GM18907 (cell line): ENCODE data around the gene SLC9A3.

Experiments used
- ATAC-seq: cut with Tn5 transposase; IDR thresholded peaks from one replicate; pipeline ENCODE4 v1.9.1; 2021; ENCODE audit warnings: mild to moderate bottlenecking, moderate library complexity; ENCODE audit not compliant: unreplicated experiment

SLC9A3 gene

GRCh38 chr5:527646-528628, 3.7 kb upstream of the SLC9A3 start:
- ATAC-seq = no peak

DNA sequence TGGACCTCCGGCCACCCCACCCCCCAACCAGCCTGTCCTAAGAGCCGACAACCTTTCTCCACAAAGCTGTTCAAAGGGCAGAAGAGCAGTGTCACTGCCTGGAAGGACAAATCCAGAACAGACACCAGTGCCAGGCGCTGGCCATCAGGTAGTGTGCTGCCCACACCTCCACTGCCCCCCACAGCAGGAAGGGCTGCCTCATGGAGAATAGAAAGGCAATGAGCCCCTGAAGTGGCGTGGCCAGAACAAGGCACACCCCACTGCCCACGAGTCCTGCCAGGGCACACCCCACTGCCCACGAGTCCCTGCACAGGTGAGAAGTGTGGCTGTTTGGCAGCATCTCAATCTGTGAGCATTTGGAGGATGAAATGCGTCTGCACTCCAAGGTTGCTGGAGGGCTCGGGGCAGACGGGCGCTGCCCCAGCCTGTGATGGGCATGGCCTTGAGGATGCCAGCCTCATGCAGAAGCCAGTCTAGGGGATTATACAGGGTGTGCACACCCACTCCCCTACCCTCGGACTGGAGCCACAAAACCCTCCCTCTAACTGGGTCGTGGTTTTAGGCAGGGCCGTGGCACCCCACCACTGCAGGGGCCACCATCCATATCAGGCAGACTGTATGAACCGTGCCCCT, 2.3 kb upstream of the SLC9A3 start:
- ATAC-seq = no peak

DNA sequence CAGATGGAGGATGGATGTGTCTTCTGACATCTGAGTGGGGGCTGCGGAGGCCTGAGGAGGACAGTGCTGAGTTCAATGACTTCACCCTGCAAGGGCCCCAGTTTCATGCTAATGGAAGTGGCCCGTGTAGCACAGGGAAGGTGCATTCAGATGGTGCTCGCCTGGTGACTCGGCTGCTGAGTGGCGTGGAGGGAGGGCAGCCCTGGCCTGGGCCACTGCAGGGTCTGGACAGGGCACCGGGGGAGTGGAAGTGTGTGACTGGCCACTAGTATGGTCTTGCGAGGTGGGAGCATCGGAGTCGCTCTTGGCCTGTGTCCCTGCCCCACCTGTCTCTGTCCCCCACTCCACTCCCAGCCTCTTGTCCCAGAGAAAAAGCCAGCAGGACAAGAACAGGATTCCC, 1.7 kb upstream of the SLC9A3 start:
- no peak for ATAC-seq

DNA sequence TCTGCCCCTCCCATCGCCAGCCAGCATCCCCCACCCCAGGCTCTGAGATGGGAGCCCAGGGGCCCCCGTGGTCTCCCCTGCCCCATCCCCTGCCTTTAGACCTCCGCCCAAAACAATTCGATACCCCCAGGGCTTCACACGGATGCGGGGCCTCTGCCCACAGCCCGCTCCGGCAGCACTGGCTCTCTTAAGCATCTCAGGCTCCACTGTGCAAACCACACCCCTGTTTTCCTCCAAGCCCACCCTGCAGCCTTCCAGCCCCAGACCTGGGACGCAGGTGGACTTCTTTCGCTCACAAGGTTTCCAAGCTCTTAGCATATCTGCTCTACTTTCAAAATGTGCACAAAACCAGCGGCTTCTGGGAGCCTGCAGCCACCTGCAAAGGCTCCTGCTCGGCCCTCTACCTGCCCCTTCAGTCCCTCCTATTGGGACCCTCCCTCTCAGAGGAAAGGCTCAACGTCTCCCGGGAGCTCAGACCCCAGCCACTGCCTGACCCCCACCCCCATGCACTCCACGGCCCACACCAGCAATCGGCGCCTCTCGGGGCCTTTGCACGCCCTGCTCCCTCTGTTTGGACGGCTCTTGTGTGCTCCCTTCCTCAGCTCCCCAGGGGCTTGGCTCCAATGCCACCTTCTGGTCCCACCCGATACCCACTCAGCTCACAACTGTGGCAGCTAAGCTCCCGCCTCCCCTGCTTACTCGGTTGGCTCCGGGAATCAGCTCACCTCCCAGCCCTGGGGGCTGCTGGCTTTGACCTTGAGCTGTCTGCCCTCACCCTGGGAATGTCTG, 918 bp upstream of the SLC9A3 start:
- no peak for ATAC-seq

- ATAC-seq = no peak
Measured at GRCh38 chr5:523441-524222, 617 bp downstream of the SLC9A3 start.

DNA sequence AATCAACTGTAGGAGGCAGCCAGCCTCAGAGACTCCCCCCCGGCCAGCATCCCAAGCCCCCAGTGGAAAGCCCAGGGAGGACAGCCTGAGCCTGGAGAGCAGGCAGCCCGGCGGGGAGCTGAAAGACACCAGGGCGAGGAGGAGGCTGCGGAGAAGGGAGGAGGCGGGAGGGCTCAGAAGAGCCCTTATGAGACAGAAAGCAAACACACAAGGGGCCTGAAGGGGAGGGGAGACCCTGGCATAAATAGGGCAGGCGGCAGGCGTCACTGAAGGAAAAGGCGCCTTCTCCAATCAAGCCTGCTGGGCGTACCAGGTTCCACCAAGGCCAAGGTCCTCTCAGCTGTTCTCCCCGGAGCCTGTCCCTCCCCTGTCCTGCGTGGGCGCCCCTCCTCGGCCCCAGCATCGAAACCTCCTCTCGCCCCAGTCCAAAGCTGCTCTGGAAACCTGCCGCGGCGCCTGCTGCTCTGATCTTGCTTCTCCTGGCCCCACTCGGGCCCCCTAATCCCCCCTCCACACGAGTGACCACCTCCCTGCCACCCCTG, 1.3 kb downstream of the SLC9A3 start:
- ATAC-seq = no peak

- no peak for ATAC-seq
Measured at GRCh38 chr5:522116-522515, 2.1 kb downstream of the SLC9A3 start.

- no peak for ATAC-seq
Measured at GRCh38 chr5:521680-522079, 2.6 kb downstream of the SLC9A3 start.

DNA sequence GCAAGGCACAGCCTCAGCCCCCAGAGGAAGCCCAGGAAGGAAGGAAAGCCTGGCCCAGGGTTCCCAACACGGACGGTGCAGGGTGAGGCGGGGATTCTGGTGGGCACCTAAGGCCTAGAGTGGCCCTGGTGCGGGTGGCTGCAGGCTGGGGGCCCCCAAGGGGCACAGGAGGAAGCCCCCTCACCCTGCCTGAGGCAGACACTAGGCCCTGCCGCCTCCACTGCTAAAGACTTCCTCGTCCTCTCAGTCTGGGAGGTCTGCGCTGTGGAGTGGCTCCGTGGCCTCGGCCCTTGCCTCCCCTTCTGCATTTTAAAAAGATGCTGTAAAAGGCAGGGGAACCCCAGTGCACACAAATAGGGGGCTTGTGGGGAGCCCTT, 3.4 kb downstream of the SLC9A3 start:
- ATAC-seq = no peak

GRCh38 chr5:520196-520849, 3.9 kb downstream of the SLC9A3 start:
- ATAC-seq = no peak

DNA sequence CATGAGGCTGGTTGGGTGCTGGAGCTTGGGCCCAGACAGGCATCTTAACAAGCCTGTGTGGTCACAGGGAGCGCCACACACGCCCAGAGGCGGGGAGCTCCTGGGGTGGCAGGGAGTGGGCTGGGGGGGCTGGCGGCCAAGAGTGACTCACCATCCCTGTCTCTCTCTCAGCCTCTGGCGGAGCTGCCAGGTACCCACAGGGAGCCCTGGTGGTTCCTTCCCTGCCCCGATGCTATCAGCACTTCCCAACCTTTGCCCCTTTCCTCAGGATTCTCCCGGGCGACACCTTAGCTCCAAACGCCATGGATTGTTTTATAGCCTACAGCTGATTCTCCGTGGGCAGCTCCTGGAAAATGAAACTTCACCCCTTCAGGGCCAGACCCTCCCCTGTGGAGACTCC, 5.5 kb downstream of the SLC9A3 start:
- no peak for ATAC-seq

- ATAC-seq = no peak
Measured at GRCh38 chr5:517535-518100, 6.6 kb downstream of the SLC9A3 start.

- no peak for ATAC-seq
Measured at GRCh38 chr5:516980-517379, 7.3 kb downstream of the SLC9A3 start.

- ATAC-seq = no peak
Measured at GRCh38 chr5:516338-516925, 7.8 kb downstream of the SLC9A3 start.

- no peak for ATAC-seq
Measured at GRCh38 chr5:515273-515836, 8.9 kb downstream of the SLC9A3 start.

DNA sequence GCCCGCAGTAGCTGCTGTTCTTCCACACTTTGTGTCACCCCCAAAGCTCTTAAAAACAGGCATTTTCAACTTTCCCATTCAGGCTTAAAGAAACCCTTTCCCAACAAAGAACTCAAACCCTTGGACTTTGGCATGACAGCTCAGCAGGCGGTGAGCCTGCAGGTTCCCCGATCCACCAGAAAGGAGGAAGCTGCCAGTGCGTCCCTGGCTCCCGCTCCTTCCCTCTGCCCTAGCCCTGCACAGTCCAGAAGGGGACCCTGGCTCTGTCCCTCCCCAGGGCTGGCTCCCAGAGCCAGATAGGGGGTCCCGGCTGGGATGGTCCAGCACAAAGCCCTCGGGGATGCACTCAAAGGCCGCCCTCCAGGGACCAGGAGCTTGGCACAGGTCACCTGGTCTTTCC, 9.6 kb downstream of the SLC9A3 start:
- ATAC-seq = no peak

DNA sequence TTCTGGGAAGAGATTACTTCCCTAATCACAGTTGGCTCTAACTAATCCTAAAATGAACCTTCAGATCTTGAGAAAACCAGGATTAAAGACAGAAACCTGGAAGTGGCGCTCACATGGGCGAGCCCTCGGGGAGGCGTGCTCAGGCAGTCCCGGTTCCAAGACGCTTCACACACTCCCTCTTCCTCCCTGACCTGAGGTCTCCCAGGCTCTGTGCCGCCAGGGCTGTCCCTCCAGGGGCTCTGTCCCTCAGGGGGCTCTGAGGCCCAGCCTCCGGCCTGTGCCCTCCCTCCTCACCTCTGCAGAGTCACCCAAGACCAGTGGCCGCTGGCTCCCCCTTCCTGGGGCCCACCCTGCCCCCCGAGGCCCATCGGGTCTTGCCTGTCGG, 10.2 kb downstream of the SLC9A3 start:
- no peak for ATAC-seq

DNA sequence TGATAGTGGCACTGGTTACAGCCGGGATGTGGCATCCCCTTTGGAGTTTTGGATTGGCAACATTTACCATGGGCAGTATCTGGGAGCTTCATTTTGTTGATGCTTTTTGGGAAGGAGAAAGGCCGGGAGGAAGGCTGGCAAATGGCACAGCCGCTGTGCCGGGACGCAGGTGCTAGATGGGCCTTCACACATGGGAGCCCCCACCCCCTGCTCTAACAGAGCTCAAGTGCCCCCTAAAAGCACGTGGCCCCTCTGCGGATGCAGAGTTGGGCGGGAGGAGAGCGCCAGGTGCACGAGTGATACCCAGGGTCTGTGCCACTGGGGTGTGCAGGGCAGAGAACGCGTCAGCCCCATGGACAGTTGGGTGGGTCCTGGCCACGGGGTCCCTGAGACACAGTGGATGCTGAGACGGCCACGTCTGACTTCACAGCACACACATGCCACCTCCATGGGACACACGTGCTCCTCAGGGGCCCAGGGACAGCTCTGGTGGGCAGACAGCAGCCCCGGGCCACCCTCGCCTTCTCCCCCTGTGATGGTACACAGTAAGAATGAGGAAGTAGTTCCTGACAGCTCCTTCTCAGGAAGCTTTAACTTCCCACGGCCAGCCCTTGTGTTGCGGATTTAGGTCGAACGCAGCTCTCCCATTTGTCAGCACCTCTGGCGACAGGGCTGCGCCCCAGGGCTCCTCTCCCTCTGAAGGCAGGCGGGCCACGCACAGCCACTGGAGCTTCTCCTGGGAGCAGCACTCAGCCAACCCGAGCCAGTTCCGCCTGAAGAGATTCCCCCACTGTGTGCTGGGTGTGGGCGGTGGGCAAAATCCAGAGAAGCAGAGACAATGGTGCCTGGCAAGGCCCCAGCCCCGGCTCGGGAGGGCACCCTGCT, 10.8 kb downstream of the SLC9A3 start:
- ATAC-seq = no peak
